GM12874 (cell line): ENCODE data around the gene DDX46.

Experiments
- TF ChIP-seq, protein P1 (sequence below): IDR thresholded peaks from 2 replicates; pipeline ENCODE4 v1.5.1; 2011; ENCODE audit warnings: low read depth, mild to moderate bottlenecking, control low read depth, low read length, moderate library complexity; ENCODE audit not compliant: insufficient read depth

DDX46 gene

DNA sequence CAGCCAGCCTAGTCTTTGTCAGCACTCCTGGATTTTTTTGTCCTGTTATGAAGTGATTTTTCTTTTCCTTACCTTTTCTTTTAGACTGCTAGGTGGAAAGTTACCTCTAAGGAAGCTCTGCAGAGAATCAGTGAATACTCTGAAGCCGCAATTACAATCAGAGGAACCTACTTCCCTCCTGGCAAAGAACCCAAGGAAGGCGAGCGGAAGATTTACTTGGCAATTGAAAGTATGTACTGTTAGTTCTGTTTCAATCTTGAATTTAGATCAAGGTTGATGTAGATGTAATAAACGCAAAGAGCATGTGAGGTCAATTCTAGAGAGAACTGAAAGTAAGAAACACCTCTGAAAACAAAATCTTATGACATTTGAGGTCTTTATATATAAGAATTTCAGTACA is 60.2 kb downstream of the DDX46 start:
- TF ChIP-seq, protein P1, sequence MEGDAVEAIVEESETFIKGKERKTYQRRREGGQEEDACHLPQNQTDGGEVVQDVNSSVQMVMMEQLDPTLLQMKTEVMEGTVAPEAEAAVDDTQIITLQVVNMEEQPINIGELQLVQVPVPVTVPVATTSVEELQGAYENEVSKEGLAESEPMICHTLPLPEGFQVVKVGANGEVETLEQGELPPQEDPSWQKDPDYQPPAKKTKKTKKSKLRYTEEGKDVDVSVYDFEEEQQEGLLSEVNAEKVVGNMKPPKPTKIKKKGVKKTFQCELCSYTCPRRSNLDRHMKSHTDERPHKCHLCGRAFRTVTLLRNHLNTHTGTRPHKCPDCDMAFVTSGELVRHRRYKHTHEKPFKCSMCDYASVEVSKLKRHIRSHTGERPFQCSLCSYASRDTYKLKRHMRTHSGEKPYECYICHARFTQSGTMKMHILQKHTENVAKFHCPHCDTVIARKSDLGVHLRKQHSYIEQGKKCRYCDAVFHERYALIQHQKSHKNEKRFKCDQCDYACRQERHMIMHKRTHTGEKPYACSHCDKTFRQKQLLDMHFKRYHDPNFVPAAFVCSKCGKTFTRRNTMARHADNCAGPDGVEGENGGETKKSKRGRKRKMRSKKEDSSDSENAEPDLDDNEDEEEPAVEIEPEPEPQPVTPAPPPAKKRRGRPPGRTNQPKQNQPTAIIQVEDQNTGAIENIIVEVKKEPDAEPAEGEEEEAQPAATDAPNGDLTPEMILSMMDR: no peak

DNA sequence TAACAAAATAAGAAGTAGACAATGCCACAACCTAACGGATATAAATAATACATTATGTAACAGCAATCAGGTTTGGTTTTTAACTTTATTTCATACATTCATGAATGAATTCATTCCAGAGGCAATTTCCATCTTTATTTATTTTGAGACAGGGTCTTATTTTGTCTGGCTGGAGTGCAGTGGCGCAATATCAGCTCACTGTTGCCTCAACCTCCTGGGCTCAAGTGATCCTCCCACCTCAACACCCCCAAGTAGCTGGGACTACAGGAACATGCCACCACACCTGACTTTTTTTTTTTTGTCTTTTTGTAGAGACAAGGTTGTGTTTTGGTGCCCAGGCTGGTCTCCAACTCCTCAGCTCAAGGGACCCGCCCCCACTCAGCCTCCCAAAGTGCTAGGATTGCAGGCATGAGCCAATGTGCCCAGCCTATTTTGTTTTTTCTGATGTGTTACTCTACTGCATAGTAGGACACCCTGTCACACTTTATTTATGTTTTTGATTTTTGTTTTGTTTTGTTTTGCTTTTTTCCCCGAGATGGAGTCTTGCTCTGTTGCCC is 60.9 kb downstream of the DDX46 start:
- TF ChIP-seq, protein P1: no peak

DNA sequence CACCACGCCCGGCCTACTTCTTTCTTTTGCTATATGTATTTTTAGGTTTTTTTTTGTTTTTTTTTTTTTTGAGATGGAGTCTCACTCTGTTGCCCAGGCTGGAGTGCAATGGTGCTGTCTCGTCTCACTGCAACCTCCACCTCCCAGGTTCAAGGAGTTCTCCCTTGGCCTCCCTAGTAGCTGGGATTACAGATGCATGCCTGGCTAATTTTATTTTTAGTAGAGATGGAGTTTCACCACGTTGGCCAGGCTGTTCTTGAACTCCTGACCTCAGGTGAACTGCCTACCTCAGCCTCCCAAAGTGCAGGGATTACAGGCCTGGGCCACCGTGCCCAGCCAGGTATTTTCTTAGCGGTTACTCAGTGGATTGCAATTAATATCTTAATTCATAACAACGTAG is 63.3 kb downstream of the DDX46 start:
- TF ChIP-seq, protein P1: no peak

DNA sequence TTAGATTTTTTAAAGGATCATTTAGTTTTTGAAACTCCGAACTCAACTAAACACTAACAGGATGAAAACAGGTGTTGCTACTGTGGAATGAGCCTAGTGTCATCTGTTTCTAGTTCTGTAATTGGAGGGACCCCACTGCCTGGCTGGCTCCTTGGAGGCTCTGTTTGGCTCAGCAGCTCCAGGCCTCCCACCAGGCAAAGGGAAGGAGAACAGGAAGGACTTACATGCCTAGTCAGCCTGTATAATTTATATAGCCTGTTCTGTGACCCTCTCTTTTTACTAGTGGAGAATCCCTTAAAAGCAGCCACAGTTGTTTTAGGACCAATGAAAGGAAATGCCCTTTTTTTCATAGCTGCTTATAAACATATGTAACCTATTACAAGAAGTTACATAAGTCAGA is 66.1 kb downstream of the DDX46 start:
- TF ChIP-seq, protein P1: no peak

DNA sequence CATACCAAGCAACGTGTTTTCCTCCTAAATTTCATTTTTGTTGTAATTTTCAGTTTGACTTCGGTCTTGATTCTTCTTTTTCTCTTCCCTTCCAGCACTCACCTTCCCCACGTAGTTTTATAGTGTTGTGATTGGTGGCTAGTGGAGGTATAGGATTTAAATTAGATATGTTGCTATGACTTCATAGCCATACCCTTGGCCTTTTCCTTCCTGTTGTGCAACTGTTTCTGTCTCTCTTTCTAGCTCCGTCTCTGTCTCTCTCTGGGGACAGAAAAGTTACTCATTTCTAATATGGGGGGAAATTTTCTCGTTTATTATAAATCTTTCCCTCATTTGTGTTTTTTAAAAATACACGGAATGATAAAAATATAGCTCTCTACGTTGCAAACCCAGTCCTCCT is 66.6 kb downstream of the DDX46 start:
- TF ChIP-seq, protein P1: no peak

DNA sequence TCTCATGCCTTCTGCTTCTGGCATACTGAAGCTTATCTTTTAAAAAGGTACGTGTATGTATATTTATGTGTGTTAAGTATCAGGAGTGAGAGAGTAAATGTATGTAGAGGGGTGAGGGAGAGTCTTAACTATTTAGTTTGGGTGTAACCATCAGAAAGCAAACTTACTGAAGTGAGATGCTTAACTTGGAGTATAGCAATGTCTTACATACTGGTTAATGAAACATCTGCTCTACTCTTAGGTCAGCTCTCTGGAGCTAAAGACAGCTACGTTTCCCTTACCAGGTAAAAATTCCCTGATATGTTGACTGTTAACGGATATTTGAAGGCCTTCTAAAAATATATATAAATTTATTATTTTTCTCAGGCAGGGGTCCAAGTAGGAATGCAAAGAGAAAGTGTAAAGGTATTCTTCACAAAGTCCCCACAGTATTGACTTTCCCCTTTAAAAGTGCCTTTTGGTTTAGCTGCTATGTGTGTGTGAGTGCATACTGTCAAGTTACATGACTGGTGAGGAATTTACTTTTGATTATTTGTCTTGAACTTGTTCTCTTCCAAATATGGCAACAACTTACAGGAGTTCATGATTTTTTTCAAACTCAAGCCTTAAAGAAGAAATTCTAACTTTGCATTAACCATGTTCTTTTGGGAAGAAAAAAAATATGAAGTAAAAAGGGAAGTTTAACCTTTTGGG is 74.9 kb downstream of the DDX46 start:
- TF ChIP-seq, protein P1: no peak

DNA sequence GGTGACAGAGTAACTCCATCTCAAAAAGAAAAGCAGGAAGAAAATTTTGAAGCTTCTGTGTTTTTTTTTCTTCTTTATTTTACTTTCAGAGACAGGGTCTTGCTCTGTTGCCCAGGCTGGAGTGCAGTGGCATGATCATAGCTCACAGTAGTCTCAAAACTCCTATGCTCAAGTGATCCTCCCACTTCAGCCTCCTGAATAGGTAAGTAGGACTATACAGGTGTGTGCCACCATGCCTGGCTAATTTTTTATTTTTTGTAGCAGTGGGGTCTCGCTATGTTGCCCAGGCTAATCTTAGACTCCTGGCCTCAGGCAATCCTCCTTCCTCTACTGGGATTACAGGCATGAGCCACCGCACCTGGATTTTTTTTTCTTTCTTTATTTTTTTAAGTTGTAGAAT is 77.0 kb downstream of the DDX46 start:
- TF ChIP-seq, protein P1: no peak
